H9 (cell line): ENCODE data around the gene UNC80. TPM values are rescaled to one million over a fixed set of nuclear protein-coding genes. Genes with fewer than 3 reads are reported as not detected.

Experiments used
- DNase-seq: peaks from one replicate; pipeline ENCODE4 v3.0.0-alpha.2; 2017
- H2AFZ ChIP-seq: one replicate; pipeline ENCODE4 v1.6.1; 2013; ENCODE audit warnings: mild to moderate bottlenecking, low read length, control low read depth, moderate library complexity
- H2AK5ac ChIP-seq: 2 replicates; pipeline ENCODE4 v1.6.1; 2013; ENCODE audit warnings: low read length, control low read depth, mixed read lengths; ENCODE audit not compliant: insufficient read length
- H2BK120ac ChIP-seq: one replicate; pipeline ENCODE4 v1.6.1; 2013; ENCODE audit warnings: low read depth, mild to moderate bottlenecking, low read length, control low read depth, inconsistent platforms; ENCODE audit not compliant: poor library complexity, severe bottlenecking
- H2BK12ac ChIP-seq: 2 replicates; pipeline ENCODE4 v1.6.1; 2013; ENCODE audit warnings: low read length, control low read depth, mixed read lengths, low read depth; ENCODE audit not compliant: insufficient read length
- H2BK15ac ChIP-seq: 2 replicates; pipeline ENCODE4 v1.6.1; 2013; ENCODE audit warnings: low read depth, low read length, control low read depth
- H2BK20ac ChIP-seq: one replicate; pipeline ENCODE4 v1.6.1; 2013; ENCODE audit warnings: low read depth, mild to moderate bottlenecking, low read length, control low read depth, inconsistent platforms; ENCODE audit not compliant: poor library complexity, severe bottlenecking
- H2BK5ac ChIP-seq: 2 replicates; pipeline ENCODE4 v1.6.1; 2013; ENCODE audit warnings: low read length, control low read depth, mixed read lengths; ENCODE audit not compliant: insufficient read length
- H3K14ac ChIP-seq: 2 replicates; pipeline ENCODE4 v1.6.1; 2013; ENCODE audit warnings: low read length, control low read depth; ENCODE audit not compliant: insufficient read depth
- H3K18ac ChIP-seq: 2 replicates; pipeline ENCODE4 v1.6.1; 2013; ENCODE audit warnings: low read depth, mild to moderate bottlenecking, mixed read lengths, low read length, control low read depth; ENCODE audit not compliant: insufficient read length
- H3K23ac ChIP-seq: 2 replicates; pipeline ENCODE4 v1.6.1; 2013; ENCODE audit warnings: low read length, control low read depth, mixed read lengths, low read depth; ENCODE audit not compliant: insufficient read length
- H3K23me2 ChIP-seq: 2 replicates; pipeline ENCODE4 v1.6.1; 2013; ENCODE audit warnings: low read depth, mild to moderate bottlenecking, mixed read lengths, low read length, control low read depth; ENCODE audit not compliant: insufficient read length, poor library complexity, severe bottlenecking
- H3K27ac ChIP-seq: 2 replicates; pipeline ENCODE4 v1.5.1; 2013; ENCODE audit warnings: low read length, control low read depth, mixed read lengths, low read depth; ENCODE audit not compliant: insufficient read length
- H3K27me3 ChIP-seq: 2 replicates; pipeline ENCODE4 v1.6.1; 2013; ENCODE audit warnings: low read length, control low read depth, inconsistent platforms; ENCODE audit not compliant: insufficient read depth
- H3K4ac ChIP-seq: 2 replicates; pipeline ENCODE4 v1.6.1; 2013; ENCODE audit warnings: low read depth, mild to moderate bottlenecking, control low read depth, inconsistent platforms, low read length, moderate library complexity
- H3K4me1 ChIP-seq: 2 replicates; pipeline ENCODE4 v1.6.1; 2013; ENCODE audit warnings: low read length, control low read depth, inconsistent platforms; ENCODE audit not compliant: insufficient read depth
- H3K4me2 ChIP-seq: 2 replicates; pipeline ENCODE4 v1.6.1; 2013; ENCODE audit warnings: low read length, control low read depth, mixed read lengths; ENCODE audit not compliant: insufficient read length, insufficient read depth
- H3K56ac ChIP-seq: 2 replicates; pipeline ENCODE4 v1.6.1; 2013; ENCODE audit warnings: low read depth, mild to moderate bottlenecking, mixed read lengths, low read length, control low read depth; ENCODE audit not compliant: insufficient read length
- H3K79me1 ChIP-seq: 2 replicates; pipeline ENCODE4 v1.6.1; 2013; ENCODE audit warnings: low read depth, mild to moderate bottlenecking, moderate library complexity, low read length, control low read depth, inconsistent platforms; ENCODE audit not compliant: insufficient read depth, poor library complexity, severe bottlenecking
- H3K79me2 ChIP-seq: 2 replicates; pipeline ENCODE4 v1.6.1; 2013; ENCODE audit warnings: low read length, control low read depth, inconsistent platforms; ENCODE audit not compliant: insufficient read depth
- H3K9ac ChIP-seq: 2 replicates; pipeline ENCODE4 v1.6.1; 2013; ENCODE audit warnings: low read length, control low read depth, mixed read lengths; ENCODE audit not compliant: insufficient read length; ENCODE audit errors: extremely low read depth
- H3K9me3 ChIP-seq: one replicate; pipeline ENCODE4 v1.6.1; 2013; ENCODE audit warnings: low read depth, low read length, inconsistent platforms; ENCODE audit not compliant: control insufficient read depth
- H3T11ph ChIP-seq: one replicate; pipeline ENCODE4 v1.6.1; 2013; ENCODE audit warnings: mild to moderate bottlenecking, low read length, control low read depth, inconsistent platforms
- H4K20me1 ChIP-seq: one replicate; pipeline ENCODE4 v1.6.1; 2013; ENCODE audit not compliant: control insufficient read depth, insufficient read length, insufficient read depth
- H4K5ac ChIP-seq: 2 replicates; pipeline ENCODE4 v1.6.1; 2013; ENCODE audit warnings: low read depth, mild to moderate bottlenecking, mixed read lengths, low read length, control low read depth; ENCODE audit not compliant: insufficient read length
- H4K8ac ChIP-seq: replicated peaks from 2 replicates; pipeline ENCODE4 v1.6.1; 2013; ENCODE audit warnings: low read length, control low read depth, mixed read lengths, low read depth; ENCODE audit not compliant: insufficient read length
- H4K91ac ChIP-seq: 2 replicates; pipeline ENCODE4 v1.6.1; 2013; ENCODE audit warnings: low read depth, mild to moderate bottlenecking, moderate library complexity, mixed read lengths, low read length, control low read depth; ENCODE audit not compliant: insufficient read length
- H3K27ac Mint-ChIP-seq, 3 experiments: 2 replicates in 2 of 3; 3 replicates in 1 of 3; pipeline ENCODE4 v1.8.0; 2020 to 2021; ENCODE audit warnings: mixed read lengths in 3 of 3, mild to moderate bottlenecking in 1 of 3, moderate library complexity in 1 of 3
- H3K27me3 Mint-ChIP-seq: 2 replicates; pipeline ENCODE4 v1.8.0; 2021; ENCODE audit warnings: low read depth, mild to moderate bottlenecking, moderate library complexity, mixed read lengths
- H3K36me3 Mint-ChIP-seq, 3 experiments: 2 replicates in 2 of 3; 3 replicates in 1 of 3; pipeline ENCODE4 v1.8.0; 2020 to 2021; ENCODE audit warnings: low read depth in 3 of 3, mixed read lengths in 3 of 3; ENCODE audit not compliant: insufficient read depth in 1 of 3
- H3K4me1 Mint-ChIP-seq, 2 experiments: 2 replicates each; pipeline ENCODE4 v1.8.0; 2020; ENCODE audit warnings: mixed read lengths in 2 of 2
- H3K4me3 Mint-ChIP-seq, 2 experiments: 2 replicates in 1 of 2; 3 replicates in 1 of 2; pipeline ENCODE4 v1.8.0; 2020 to 2021; ENCODE audit warnings: mild to moderate bottlenecking in 2 of 2, mixed read lengths in 2 of 2, moderate library complexity in 1 of 2
- H3K9me3 Mint-ChIP-seq, 2 experiments: 2 replicates in 1 of 2; 3 replicates in 1 of 2; pipeline ENCODE4 v1.8.0; 2020; ENCODE audit warnings: mild to moderate bottlenecking in 2 of 2, mixed read lengths in 2 of 2, moderate library complexity in 1 of 2
- WGBS: extraction: QIAGEN DNeasy Blood & Tissue Kit; methylation state at CpG from one replicate; pipeline ENCODE4 v1.1.7; 2013; ENCODE audit warnings: missing lambda C conversion rate, low lambda C conversion rate, mixed read lengths; ENCODE audit not compliant: insufficient read length; ENCODE audit errors: extremely low coverage; 5-methylcytosine and 5-hydroxymethylcytosine counted together
- total RNA-seq: library from RNA; stranded (reverse); gene quantifications from 2 replicates; pipeline ENCODE4 v1.2.1, GENCODE V29; 2021
- TF ChIP-seq, protein P1 (sequence below): fragments of 200-600 bp; sonication (generic); conservative IDR thresholded peaks from 3 replicates; pipeline ENCODE4 v1.8.0; 2021; ENCODE audit warnings: antibody characterized with exemption, mild to moderate bottlenecking

UNC80 gene
- total RNA-seq, 1 experiment from 2014 or later = 0.52 TPM

DNA sequence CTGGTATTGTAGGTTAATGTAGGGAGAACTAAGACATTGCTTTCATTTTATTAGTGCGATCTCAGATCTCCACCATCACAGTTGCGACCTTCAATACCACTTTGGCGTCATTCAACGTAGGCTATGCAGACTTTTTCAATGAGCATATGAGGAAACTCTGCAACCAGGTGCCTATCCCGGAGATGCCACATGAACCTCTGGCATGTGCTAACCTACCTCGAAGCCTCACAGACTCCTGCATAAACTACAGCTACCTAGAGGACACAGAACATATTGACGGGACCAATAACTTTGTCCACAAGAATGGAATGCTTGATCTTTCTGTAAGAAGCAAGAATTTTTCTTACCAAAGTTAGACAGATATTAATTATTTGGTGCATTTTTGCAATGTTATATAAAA, 47.3 kb downstream of the UNC80 start:
- Histone ChIP-seq H3K56ac (no peak overlapping the region), H3K27me3 (no peaks in the 10 kb centered on the region), H3K14ac (no peak overlapping the region), H3T11ph (no peak overlapping the region), H3K27ac (no peak overlapping the region), H2BK20ac (no peak overlapping the region), H3K4me1 (peaks cover 2% of the 10 kb centered on the region; the same call in 1 of the 2 replicates), H3K79me1 (no peaks in the 10 kb centered on the region), H3K4ac (no peak overlapping the region), H3K4me2 (no peak overlapping the region), H3K18ac (no peak overlapping the region), H2AK5ac (no peak overlapping the region), H3K9me3 (no peaks in the 10 kb centered on the region), H3K23me2 (no peaks in the 10 kb centered on the region), H4K20me1 (no peaks in the 10 kb centered on the region), H2BK12ac (peak overlapping the region; percentile 1), H2BK15ac (no peak overlapping the region), H2AFZ (no peak overlapping the region), H4K91ac (no peak overlapping the region), H4K5ac (no peak overlapping the region), H2BK5ac (no peak overlapping the region), H4K8ac (no peak overlapping the region), H3K79me2 (no peaks in the 10 kb centered on the region), H3K23ac (no peak overlapping the region), H2BK120ac (no peak overlapping the region), H3K9ac (no peak overlapping the region)
- peaks cover 13 to 20% (median 17%) of the 10 kb centered on the region in 3 experiments for H3K36me3 Mint-ChIP-seq
- peak overlapping the region in 1 of 3 experiments; percentile 100; a peak in 1 of 7 replicates for H3K27ac Mint-ChIP-seq
- no peak overlapping the region for H3K4me3 Mint-ChIP-seq
- TF ChIP-seq, protein P1, sequence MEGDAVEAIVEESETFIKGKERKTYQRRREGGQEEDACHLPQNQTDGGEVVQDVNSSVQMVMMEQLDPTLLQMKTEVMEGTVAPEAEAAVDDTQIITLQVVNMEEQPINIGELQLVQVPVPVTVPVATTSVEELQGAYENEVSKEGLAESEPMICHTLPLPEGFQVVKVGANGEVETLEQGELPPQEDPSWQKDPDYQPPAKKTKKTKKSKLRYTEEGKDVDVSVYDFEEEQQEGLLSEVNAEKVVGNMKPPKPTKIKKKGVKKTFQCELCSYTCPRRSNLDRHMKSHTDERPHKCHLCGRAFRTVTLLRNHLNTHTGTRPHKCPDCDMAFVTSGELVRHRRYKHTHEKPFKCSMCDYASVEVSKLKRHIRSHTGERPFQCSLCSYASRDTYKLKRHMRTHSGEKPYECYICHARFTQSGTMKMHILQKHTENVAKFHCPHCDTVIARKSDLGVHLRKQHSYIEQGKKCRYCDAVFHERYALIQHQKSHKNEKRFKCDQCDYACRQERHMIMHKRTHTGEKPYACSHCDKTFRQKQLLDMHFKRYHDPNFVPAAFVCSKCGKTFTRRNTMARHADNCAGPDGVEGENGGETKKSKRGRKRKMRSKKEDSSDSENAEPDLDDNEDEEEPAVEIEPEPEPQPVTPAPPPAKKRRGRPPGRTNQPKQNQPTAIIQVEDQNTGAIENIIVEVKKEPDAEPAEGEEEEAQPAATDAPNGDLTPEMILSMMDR = no peak
- H3K4me1 Mint-ChIP-seq = peaks cover 24 to 29% of the 10 kb centered on the region in 2 experiments
- H3K9me3 Mint-ChIP-seq = peaks cover 7 to 17% of the 10 kb centered on the region in 2 experiments
- H3K27me3 Mint-ChIP-seq = peaks cover 10% of the 10 kb centered on the region
- no CpG with 5 or more reads among the region's 7 CpGs for WGBS
- no peak for DNase-seq
